Dedifferentiated amniotic fluid mesenchymal stem cell (primary cell): ENCODE measurements around the gene PYGO2.
A peak's percentile ranks its signal among the peaks of the same experiment; 100 is the strongest.
"Not testable (repeated sequence)": the region's sequence is repeated elsewhere in the genome, so short reads cannot be mapped to it uniquely, and the experiment has no call there.

Source experiments
- DNase-seq: peaks from one replicate; pipeline ENCODE4 v3.0.0-alpha.2; 2016; ENCODE audit errors: extremely low spot score

Gene PYGO2

DNA sequence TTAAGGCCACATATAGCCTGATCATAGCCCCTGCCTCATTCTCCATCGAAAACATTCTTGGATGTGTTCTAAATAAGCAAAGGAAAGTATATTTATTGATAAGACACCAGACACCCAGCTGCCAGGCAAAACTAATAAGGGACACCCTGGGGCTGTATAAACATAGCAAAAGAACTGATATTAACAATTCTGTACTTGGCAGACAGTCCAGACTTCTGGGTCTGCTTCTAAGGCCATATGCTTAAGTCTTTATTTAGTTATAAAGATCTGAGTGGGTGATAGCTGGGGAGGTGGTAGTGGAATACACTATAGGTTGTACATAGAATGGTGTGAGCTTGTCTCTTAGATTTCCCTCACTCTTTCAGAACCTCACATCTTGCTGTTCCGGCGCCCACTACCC, 16.8 kb upstream of the PYGO2 start:
- no peak for DNase-seq

DNA sequence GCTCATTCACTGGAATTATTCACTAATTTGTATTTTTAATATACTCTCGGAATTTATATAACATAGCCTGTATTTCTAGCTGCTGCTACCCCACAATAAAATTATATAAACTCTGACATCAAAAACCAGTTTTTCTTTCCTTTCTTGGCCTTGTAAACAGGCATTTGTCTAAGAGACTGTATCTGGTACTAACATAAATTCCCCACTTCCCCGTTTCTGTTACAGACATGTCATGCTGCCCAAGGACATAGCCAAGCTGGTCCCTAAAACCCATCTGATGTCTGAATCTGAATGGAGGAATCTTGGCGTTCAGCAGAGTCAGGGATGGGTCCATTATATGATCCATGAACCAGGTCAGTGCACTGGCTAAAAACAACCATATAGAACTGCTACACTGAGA, 16.2 kb upstream of the PYGO2 start:
- DNase-seq = not testable (repeated sequence)

DNA sequence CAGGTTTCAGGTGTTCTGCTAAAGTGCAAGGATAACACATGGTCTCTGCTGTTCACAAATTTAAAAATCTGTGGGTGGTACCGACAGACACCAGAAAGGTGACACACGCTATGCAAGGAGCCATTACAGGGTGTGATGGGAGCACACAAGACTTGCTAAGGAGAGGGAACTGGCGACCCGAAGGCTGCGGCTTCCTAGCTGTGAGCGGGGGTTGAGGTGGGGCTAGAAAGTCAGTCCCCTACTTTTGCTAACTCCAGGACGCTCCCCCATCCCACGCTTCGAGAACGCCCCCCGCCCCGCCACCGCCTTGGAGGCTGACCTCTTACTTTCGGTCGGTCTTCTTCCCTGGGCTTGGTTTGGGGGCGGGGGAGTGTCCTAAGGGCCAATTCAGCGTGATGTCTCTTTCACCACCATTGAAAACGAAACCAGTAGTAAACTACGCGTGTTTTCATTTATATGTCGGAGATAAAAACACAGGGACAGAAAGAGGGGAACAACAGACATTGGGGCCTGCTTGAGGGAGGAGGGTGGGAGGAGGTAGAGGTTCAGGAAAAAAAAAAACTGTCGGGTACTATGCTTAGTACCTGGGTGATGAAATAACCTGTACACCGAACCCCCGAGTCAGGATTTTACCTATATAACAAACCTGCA, 14.0 kb upstream of the PYGO2 start:
- peak; percentile 37 for DNase-seq

DNA sequence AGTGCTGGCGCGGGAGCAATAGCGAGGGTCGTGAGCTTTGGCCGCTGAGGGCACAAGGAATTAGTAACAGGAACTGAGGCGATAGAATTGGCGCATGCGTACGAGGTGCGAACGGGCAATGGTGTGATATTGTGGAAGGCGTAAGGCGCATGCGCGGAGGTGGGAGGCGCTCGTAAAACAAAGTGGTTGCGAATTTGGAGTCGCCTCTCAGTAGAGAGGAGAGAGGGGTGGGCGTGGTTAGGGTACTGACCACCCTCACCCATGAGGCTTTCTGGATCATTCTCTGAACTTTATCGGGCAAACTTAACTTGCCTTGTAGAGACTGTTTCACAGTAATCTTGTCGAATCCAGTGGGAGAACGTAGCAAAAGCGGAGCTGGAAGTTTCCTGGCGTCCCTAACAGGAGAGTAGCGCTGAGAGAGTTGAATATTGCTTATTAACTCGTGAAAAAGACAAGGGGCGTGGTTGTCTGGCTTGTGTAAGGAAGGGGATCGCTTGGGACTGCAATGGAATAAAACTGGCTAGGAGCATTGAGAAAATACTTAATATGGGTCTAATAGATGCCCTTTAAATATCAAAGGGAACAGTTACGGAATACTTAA, 13.3 kb upstream of the PYGO2 start:
- peak; percentile 89 for DNase-seq

DNA sequence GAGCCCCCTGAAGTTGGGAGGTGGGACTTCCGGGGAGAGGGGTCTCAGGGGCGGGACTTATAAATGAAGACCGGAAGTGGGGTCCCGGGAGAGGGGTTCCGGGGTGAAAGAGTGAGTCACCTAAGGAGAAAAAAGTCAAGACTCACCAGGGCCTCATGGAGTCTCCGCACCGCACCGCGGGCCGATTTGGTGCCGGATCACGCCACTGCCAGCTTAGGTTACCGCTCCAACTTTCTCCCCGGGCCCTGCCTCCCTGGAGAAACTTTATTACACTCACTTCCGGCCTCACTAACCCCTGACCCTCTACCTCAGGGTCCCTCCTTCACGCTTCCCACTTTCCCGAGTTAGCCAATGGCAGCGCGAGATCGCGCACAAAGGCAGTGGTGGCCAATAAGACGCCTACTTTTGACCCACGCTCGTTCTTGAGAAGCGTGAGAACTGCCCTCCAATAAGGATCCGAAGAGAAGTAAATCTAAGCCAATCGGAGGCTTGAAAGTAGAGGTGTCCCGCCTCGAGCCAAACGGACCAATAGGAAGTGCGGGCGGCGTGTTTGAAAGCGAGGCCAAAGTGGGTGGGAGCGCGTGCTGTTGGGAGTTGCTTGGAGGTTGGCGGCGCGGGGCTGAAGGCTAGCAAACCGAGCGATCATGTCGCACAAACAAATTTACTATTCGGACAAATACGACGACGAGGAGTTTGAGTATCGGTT, 12.7 kb upstream of the PYGO2 start, which contains the start of gene CKS1B:
CKS1B (plus strand) TSS at position 580 of the 706 bp plus-strand sequence; CDS start at position 645, 65 bp downstream.
- peak; percentile 100 for DNase-seq

DNA sequence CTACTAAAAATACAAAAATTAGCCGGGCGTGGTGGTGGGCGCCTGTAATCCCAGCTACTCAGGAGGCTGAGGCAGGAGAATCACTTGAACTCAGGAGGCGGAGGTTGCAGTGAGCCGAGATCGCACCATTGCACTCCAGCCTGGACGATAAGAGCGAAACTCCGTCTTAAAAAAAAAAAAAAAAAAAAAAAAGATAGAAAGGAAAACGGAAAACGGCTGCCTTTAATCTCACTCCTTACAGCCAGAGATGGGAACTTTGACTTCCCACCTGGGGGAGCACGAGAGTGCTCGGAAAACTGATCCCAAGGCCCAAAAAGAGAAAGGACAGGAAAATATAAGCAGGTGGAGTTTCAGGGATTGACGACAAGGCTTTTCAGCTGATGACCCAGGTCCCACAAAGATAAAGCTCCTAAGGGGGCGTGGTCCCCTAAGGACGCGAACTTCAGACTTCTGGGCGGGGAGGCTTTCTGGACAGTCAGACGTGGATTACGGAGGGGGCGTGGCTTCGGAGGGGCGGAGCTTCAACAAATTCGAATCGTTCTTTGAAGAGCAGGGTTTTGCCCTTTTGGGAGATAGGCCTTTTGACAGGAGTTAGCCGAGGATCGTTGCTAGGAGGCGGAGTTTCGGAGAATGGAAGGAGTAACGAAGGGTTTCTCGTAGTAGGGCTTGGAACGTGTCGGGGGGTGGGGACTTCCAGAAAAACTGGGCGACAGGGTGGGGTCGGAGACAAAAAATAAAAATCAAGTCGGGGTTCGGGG, 11.9 kb upstream of the PYGO2 start:
- peak; percentile 96 for DNase-seq

DNA sequence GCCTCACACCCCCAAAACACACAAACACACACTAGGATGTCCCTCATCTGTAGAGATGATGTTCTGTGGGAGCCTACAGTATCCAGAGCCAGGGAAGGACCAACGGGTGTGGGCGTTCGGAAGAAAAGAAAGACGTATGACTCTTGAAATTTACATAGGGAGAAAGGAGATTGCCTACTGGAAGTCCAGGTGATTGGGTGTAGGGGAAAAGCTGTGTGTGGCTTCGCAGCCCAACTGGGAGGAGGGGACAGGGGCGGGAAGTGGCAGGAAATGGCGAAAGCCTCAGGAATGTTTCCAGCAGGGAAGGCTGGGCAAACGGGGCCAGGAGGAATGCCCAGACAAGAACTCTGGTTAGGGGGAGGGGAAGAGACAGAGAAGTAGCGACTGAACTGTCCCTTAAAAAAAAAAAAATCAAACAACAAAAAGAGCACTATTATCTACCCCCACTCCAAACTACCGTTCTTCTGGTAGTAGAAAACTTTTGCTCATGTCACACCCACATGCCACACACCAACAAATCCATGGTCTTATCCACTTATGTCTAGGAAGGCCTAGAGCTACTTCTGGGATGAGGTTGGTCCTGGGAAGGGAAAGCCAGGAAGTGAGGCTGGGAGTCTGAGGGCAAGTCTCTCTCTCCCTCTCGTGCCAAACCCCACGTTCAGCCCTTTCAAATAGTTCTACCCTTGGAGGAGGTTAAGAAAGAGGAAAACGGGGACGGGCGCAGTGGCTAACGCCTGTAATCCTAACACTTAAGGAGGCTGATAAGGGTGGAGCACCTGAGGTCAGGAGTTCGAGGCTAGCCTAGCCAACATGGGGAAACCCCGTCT, 11.1 kb upstream of the PYGO2 start:
- peak; percentile 81 for DNase-seq

DNA sequence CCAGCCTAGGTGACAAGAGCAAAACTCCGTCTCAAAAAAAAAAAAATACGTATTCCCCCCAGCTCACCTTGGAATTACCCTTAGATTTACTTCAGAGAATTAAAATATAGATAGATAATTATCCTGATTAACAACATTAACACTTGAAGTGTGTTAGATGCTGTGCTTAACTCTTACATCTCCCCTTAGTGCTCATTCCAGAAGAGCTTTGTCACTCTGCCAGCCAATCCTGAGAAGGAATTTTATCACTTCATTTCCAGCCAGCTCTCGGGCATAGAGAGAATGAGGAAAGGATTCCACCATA, 10.6 kb upstream of the PYGO2 start:
- no peak for DNase-seq

DNA sequence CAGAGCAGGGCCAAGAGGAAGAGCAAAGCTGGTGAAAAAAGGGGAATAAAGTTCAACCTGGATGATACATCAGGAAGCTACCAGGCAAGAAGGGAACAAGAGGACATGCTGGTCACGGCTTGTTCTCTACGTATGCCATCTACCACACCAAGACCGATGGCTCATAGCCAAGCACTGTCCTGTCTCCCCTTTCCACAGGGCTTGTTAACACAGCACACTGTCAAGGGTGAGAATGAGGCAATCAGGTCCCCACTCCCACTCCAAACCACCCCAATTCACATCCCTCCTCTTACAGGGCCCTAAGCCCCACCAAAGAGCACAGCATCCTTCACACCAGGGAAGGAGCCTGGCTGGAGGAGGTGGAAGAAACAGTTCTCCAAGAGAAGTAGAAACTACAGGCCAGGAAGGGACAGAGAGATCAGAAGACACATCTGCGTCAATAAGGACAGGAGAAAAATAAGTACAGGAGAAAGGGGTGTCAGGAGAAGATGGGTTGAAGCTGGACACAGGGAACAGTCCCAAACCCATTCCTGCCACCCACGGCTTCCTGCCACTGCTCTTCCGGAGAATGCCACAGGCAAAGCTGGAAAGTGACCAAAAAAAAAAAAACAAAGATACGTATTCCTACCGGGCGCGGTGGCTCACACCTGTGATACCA, 9.9 kb upstream of the PYGO2 start:
- DNase-seq = no peak

DNA sequence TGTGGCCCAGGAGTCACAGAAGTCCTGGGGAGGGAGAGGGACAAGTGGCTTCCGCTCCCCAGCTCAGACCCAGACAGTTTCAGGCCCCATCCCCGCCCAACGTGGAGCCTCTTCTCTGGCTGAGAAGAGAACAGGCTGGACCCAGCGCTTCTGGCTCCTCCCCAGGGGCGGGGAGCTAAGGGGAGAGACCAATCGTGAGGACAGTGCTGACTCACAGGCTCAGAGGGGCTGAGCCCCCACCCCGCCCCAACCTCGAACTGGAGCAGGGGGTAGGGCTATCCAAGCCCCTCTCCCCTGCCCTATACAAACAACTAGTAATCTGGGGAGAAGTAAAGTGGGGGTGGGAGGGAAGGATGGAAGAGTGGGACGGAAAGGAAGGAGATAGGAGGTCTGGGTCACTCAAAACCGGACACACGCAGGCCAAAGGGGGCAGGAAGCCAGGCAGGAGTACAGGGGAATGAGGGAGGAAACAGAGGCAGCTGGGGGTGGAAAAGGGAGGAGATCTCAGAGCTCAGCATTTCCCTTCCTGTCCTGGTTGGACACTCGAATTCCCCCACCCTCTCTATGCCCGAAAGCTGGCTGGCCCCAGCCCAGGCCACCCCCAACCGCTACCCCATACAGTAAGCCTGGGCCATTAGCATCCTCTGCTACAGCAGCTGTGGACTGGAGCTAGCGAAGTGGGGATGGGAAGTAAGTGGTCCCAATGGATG, 9.2 kb upstream of the PYGO2 start, which contains the start of gene SHC1:
SHC1 (minus strand) TSS at position 117 of the 710 bp plus-strand sequence. CDS start 221 bp downstream, outside the sequence.
- peak; percentile 91 for DNase-seq

DNA sequence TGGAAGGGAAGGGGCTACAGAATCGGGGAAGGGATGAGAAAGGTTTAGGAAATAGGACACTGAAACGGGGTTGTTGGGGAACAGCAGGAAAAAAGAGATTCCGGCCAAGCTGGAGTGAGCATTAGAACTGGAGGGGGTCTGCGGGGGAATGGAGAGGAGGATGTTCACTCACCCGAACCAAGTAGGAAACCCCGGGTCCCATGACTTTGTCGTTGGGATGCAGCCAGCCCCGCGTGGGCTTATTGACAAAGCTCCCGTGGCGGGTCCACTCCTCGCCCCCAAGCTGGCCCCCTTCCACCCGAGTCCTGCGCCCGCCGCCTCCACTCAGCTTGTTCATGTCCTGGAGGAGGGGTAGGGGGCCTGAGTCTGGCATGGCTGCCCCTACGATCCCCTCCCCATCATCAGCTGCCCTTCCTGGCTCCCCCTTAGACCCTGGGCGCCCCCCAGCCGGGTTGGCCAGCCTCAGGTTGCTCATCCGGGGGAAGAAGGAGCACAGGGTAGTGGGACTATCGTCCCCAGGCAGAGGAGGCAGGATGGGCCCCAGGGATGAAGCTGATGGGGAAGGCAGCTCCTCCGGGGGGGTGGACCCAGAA, 8.4 kb upstream of the PYGO2 start:
- no peak for DNase-seq

DNA sequence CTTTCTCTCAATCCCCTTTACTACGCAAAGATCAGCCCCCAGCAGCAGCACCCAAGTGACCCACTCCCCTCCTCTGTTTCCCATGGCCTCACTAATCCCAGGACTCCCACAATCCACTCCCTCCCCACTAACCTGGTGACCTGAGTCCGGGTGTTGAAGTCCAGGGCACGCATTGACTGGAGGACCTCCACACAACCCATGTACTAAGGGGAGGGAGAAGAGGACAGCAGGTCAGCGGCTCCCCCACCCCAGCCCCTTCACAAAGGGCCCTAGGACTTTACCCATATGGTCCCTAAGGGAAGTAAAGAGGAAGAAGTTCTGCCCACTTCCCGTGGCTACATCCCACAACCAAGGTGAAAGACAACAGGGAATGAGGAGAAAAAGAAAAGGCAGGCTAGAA, 7.7 kb upstream of the PYGO2 start:
- no peak for DNase-seq

DNA sequence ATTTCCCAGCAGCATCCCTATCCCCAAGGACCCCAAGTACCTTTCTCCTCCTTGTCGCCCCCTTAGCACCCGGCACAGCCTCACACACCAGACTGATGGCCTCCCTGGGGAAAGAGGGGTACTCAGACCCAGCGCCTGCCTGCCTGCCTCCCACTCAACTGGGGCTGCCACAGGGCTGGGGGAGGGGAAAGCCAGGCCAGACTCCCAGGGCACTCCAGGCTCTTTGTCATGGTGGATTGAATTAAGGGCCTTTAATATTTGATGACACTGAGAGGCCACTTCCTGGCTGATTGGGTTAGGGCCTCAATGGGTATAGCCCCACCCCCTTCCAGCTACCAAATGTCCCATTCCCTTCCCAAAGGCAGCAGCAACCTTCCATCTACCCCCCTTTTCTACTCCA, 7.1 kb upstream of the PYGO2 start:
- DNase-seq = no peak

DNA sequence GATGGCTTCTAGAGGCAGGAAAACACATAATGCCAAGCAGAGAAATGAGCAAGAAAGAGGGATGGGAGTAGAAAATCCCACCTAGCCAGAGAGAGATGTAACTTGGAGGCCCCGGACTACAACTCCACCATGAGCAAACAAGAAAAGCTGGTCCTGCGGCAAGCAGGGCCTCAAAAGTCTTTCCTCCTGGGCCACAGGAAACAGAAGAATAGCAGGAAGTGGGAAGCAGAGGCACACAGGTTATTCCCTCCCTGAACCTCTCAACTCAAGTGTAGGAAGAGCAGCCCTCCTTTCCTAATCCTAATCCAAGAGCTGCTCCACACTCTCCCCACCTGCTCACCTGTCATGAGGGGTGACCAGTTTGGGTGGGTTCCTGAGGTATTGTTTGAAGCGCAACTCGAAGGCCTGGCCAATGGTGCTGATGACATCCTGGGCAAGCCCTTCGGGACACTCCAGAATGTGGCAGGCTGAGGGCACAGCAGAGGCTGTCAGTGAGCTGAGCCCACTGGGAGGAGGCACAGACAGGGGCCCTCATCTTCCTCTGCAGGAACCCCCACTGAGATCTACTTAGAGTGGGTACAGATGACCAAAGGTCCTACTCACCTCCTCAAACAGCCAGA, 5.9 kb upstream of the PYGO2 start:
- no peak for DNase-seq

DNA sequence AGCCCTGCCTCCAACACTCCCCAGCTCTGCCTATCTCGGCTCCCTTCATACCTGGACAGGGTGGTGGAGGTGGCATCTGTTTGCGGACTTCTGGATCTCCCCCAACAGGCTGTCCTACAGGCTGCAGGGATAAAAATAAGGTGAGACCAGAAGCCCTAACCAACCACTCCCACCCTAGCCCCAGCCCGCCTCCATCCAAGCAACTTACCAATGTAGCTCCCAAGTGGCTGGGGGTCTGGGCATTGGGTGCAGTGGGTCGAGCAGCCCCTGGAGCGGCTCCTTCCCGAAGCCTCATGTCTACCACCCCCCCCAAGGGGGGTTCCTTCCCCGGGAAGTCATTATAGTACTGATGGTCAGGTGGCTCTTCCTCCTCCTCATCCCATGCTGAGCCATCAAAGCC, 4.5 kb upstream of the PYGO2 start:
- no peak for DNase-seq

DNA sequence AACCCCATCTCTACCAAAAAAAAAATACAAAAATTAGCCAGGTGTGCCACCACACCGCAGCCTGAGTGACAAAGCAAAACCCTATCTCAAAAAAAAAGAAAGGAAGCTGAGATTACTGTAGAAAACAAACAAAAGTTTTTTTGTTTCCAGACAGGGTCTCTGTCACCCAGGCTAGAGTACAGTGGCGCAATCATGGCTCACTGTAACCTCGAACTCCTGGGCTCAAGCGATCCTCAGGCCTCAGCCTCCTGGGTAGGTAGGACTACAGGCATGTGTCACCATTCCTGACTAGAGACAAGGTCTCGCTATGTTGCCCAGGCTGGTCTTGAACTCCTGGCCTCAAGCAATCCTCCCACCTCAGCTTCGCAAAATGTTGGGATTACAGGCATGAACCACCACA, 2.8 kb upstream of the PYGO2 start:
- no peak for DNase-seq

DNA sequence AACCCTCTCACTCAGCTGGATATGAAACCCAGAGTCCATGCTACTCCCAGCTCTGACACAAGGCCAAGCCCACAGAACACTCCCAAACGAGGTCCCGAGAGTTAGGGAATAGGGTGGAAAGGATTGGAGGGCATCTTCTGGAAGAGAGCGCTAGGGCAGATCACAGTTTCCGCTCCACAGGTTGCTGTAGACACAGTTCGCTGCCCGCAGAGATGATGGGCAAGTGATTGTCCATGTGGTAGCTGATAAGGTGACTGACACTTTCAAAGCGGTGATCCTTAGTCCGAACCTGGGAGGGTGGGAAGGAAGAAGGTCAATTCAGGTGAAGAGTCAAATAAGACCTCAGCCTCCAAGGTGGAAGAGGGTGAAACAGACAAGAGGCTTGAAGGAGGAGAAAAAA, 2.1 kb upstream of the PYGO2 start:
- no peak for DNase-seq

DNA sequence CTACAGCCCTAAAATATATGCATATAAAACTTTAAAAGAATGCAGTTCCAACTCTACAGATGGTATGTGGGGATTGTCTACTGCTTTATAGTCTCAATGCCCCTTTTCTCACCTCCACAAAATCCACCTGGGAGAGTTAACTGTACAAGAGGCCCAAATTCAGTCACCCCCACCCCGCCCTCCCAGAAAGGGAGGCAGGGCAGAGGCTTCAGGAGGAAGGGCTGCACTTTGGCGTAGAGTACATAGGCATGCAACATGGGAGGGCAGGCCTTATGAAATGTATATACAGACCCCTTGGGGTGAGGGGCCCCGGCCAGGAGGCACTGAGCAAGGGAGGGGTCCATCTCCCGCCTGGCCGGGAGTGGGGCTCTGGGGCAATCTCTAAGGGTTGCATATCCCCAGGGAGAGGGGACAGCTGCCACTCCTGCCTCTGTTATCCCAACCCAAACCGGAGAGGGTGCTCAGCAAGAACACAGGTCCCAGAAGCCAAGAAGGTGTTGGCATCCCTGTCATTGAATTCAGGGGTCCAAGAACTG, 1.3 kb upstream of the PYGO2 start:
- DNase-seq = no peak

DNA sequence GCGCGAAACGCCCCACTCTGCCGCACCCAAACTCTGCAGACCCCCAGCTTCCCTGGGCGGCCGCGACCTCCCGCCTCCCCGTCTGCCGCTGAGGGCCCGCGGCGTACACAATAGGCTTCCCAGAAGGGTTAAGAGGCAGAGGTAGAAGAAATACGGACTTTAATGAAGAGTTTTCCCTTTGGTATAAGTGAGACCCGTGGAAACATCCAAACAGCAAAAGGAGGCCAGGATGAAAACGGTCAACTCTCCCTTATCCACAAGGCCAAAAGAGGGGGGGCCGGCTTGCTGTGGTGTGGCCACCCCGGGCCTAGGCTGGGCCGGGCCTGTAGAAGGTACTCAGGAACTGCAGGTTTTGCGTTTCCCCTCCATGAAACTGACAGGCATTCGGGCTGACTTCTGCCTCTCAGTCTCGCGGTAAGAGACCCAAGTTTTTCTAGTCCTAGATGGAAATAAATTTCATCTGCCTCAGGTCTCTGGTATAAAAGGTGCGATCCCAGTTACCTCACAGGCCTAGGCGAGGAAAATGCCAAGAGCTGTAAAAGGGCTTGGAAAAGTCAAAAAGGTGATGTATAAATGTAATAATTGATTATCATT, 671 bp upstream of the PYGO2 start:
- no peak for DNase-seq
